ENCODE measurements around the gene WDR64.
"Not testable (repeated sequence)": the region's sequence is repeated elsewhere in the genome, so short reads cannot be mapped to it uniquely, and the experiment has no call there.

The WDR64 gene

DNA sequence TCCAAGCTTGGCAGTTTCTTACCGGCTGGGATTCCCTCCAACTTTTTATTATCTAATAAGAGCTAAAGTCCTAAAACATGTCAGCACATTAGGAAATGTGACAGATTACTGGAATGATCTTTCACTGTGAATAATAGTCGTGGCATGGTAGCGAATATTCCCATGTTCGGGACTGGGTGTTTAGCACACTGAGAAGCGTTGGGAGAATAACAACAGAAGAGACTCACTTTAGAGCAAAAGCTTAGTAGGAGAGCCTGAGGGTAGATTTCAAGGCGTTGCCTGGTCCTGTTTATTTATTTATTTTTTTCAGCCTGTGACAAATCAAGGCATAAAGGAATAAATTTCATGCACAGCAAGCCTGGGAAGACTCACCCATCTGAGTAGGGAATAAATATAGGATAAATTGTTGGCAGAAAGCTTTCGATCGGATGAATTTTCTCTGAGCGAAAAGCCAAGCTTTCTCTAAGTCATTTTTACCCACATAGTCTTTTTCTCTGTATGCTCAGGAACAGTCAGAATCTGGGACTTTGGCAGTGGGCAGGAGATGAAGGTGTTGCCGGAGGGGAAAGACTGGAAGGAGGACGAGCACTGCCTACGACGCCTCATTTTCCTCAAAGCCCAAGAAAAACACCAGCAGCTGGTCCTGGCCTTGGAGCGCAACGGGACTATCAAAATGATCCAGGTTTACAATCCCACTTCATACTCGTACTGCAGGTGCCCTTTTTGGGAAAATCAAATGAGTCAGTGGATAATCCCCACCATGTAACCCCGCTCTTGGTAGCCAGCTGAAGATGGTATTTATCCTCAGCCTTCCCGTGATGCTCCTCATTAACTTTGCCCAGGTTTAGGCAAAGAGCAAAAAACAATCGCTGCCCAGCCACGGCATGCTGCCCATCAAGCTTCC lies 97.2 kb downstream of the WDR64 start:
- DNase-seq, result no peak

DNA sequence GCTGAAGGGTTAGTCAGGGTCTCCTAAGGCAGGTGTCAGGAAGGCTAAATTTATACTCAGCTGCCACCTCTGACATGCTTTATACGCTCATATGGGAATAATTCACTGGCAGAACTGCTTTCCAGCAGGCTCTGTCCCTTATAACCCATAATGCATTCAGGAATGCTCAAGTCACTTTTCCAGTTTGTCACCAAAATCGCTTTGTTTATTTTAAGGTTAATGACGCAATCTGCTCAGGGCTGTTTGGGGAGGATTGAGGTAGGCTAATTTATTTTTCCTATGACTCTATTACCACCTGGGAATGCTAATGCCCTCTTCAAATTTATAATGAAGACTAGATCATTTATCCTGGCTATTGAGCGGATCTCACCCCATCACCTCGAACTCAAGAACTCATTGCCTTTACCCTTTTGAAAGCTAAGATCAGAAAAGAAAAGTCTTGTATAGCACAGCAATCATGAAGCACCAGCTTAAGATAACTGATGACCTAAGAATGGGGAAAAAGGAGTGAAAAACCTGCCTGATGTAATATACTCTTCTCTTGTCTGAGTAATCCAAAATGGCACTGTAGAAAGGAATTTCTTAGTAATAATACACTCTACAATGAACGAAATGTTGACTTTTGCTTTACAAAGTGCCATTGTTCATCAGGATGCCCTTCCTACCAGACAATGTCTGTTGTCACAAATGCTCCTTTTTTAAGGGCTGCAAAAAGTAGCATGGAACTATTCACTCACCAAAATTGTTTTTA lies 98.0 kb downstream of the WDR64 start:
- no peak for DNase-seq

DNA sequence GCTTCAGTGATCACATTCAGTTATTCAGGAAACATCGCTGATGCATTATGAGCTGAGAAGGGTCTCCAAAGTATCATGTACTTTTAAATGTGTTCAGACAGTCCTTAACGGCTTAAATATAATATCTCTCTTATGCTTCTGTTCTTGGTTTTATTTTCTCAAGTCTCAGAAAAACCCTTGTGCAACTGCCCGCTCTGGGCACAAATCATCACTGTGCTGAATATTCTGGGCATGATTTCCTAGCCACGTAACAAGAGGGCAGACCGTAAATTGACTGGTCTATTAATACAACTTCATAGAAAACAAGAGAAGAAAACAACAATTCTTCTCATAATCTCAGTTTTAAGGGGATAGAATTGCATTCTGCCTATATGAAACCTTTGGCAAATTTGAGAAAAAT lies 99.4 kb downstream of the WDR64 start:
- DNase-seq, result no peak

DNA sequence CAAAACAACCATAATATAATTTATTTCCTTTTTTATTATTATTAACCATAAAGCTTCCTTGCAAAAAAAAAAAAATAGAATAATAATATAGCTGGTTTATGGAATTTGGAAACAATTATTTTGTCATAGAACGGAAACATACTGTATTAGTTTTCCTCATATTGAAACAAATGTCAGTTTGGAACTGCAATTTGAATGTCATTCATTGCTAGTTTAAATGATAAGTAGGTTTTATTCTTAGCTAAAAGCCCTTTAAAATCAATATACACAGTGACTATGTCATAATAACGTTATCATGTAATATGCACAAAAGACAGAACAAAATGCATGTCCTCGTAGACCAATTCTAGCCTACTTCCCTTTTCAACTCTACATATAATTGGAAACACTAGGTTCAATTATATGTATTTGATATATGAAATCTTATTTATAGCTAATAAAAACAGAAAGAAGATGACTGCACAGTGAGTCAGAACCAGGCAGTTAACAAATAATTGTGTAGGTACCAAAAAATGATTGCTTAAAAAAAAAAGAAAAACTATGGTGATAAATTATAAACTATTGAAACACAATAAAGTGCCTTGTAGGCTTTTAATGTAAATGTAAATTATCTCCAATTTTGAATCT lies 110.7 kb downstream of the WDR64 start:
- DNase-seq, result no peak

DNA sequence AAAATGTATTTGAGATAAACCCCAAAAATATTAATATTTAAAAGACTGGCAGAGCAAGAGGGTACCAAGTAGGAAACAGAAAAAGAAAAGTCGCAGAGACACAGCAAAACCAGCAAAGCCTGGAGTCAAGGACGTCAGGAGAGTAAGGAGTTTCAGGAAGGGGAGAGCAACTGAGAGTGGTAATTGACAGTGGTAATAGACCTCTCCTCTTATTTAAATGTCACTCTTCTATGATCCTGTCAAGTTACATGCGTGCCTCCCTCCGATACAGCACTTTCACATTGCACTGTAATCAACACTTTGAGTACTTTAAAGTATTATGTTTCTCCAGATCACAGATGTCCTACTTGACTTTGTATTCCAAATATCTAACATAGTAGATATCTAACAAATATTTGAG lies 113.3 kb downstream of the WDR64 start:
- no peak for DNase-seq

DNA sequence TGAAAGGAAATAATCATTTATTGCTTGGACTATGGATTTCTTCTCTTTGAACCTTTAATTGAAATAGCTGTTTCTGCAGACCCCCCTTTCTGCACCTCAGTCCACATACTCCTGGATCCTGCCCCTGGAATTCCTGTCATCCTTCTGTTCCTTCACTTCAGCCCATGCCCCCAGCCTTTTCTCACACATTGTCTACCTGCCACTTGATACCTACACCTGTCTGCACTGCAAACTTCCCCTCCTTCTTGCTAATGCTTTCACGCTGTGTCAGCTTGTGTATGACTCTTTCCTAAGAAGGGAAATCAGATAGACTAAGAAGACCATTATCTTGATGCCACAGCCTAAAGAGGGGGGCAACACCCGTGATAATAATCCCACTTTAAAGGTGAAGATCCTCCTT lies 115.7 kb downstream of the WDR64 start:
- no peak for DNase-seq

DNA sequence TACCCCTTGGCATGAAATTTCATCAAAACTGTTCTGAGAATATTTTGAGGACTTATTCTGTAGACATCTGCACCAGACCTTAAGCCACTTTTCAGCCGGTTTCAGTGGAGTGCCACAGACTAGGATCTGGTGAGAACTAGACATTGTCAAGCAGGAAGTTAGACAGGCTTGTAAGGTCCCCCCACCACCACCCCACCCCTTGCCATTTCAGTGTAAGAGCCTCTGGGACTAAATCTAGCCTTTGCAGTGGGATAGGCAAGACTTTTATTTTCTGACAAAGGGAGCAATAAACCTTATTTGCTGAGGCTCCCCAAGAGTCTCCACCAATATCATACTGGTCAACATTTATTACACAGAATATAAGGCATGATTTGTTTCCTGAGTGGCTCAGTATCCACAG lies 118.0 kb downstream of the WDR64 start:
- DNase-seq, result no peak

DNA sequence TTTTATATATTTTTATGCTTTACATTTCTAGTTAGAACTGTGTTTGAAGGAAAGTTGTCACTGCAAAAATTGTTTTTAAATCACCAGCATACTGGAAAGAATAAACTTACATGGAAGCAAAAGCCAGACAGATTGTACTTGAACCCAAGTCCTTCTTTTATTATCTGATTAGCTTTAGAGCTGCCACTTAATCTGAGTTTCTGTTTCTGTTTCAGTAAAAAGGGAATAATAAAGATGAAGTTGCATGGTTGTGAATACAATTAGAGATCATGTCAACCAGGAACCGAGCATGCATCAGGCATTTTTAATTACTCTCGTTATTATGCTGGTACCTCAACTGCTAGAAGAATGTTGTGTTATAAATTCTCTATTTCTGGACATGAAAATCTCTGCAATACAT lies 119.0 kb downstream of the WDR64 start:
- no peak for DNase-seq

DNA sequence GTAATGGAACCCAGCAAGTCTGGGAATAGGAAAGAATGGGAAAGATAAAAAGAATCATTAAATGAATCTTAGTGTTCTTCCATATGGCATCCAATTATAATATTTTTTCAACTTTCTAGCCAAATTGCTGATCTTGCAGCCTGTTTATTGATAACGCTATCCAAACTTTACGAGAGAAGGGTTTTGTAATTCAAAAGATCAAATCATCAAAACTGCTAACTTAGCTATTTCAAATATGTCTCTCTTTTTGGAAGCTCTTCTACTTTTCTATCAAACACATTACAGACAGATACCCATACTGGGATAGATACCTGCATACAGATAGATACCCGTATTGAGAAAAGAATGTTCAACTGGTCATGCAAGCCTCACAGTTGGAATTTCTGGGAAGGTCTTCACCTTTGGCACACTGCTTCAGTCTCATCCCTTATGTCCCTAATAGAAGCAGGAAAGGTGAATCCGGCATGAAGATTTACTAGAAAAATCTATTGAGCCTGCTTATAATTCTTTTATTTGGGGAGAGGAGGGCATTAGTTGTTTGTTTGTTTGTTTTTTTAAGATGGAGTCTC lies 120.9 kb downstream of the WDR64 start:
- DNase-seq, result no peak

DNA sequence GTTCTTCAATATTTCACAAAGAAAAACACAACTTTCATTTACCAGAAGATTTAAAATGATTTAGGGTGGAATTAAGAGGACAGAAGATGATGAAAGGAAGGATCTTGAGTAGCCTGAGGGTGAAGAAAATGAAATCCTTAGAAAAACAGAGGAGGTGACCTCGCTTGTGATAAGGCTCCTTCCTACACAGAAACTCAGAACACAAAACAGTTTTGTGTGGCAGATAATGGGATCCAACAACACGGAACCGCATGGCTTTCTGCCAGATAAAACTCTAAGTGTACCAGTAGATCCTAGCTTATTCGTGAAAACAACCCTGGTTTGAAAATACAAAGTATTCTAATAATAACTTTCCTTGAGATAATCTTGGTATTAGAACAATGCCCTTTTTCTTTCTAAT lies 121.9 kb downstream of the WDR64 start:
- no peak for DNase-seq

DNA sequence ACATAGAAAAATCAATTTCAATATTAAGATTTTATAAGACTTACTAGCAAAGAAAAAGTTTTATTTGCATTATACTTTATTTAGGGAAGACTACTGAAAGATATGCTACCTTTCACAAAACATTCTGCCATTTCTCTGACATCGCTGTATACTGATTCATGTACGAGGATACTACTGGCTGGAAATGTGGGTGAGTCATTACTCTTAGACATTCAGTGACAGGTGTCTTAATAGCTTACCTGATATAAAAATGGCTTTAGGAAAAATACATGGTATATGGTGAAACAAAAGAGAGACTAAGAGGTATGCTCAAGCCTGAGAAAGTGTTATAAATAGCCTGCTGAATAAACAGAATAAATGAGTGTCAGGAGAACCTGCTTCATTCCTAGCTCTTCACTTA lies 122.9 kb downstream of the WDR64 start:
- DNase-seq, result no peak

DNA sequence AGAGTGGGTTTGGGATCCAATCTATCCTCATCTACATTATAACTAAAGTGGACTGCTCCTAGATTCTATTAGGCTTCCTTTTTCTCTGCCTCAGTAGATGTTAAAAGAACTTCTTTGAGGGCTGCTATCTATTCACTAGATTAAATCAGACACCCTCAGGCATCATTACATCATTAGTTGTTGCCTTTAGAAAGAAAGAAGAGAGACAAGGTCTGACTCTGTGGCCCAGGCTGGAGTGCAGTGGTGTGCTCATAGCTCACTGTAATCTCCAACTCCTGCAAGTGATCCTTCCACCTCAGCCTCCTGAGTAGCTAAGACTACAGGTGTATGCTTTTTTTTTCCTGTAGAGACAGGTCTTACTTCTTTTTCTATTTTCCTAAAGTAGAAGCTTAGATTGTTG lies 124.8 kb downstream of the WDR64 start:
- no peak for DNase-seq

DNA sequence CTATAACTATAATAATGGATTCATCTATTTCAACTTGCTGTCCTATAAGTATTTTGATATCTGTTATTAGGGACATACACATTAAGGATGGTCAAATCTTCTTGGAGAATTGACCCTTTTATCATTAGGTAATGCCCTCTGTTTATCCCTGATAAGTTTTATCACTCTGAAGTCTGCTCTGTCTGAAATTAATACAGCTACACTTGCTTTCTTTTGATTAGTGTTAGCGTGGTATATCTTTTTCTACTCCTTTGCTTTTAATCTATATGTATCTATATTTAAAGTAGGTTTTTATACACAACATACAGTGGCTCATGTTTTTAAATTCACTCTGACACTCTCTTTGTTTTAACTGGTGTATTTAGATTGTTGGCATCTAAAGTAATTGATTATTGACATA lies 126.0 kb downstream of the WDR64 start:
- DNase-seq, result no peak

DNA sequence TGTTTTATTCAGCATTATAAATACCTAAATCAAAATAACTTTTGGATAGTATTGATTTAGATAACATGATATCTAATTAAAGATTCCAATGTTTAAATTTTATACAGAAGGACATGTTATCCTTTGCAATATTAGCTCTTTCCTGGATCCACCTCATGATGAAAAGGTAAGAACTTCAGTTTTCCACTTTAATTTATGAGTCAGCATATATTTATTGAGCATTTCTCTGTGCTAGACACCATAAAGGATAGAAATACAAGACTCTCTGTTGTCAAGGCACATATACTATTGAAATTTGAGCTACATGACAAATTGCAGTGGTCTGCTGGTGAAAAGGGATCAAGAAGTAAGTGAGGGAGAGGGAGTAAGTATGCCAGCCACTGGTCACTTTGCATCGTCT lies 127.8 kb downstream of the WDR64 start:
- DNase-seq, result no peak

DNA sequence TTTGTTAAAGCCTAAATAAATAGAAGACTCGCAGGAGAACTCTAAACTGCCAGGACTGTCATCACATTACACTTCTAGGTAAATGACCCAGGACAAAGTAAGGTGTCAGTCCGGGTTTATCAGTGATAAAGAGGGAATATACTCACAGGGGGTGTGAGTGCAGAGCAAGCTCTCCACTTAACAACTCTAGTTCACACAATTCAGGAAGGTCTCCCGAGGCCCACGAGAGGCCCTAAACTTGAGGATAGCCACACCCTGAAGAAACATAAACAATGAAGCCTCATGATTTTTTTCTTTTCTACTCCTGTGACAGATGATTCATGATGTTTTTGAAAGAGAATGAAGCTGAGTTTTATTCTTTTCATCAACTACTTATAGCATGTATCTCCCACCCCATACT lies 130.3 kb downstream of the WDR64 start:
- no peak for DNase-seq

DNA sequence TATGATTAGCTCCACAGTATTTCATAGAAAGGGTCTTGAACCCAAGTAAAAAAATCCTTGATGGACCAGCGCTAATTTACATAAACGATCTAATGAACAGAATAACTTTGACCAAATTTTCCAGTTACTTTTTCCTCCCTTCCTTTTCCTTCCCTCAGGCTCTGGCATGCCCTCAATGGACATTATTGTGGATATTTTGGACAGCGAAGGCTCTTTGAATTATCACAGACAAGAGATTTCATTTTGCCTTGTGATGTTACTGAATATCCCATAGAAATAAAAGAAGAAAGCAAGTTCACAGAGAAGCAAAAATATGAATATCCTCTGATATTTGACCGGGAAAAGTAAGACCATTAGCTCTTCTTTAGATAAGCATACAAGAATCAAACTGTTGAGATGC lies 135.6 kb downstream of the WDR64 start:
- no peak for DNase-seq

DNA sequence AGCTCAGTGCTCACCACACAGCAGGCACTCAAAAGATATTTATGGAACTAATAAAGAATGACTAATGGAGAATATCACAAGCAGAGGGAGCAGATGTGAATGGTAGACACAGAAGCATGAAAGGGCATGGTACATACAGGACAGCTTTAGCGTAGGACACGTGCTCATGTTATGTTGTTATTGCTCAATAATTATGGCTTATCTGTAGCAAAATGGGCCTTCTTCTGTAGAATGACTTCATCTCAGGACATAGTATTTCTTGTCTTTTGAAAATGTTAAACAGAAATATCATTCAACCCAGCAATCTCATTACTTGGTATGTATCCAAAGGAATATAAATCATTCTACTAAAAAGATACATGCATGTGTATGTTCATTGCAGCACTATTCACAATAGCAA lies 137.0 kb downstream of the WDR64 start:
- DNase-seq, result no peak

DNA sequence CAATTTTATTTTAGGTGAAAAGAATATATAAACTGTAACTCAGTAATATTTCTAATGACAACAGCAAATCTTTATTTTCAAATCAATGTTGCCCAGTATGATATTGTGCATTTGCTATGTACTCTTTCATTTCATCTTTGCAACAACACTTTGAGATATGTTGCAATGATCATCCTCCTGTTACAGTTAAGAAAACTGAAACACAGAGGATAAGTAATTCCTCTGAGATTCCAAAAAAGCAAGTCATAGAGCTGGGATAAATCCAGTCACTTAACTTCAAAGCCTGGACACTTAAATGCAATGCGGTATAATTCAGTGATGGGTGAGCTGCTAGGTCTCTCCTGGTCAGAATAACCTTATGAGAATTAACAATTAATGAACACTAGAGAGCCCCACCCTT lies 147.3 kb downstream of the WDR64 start:
- DNase-seq, result no peak

DNA sequence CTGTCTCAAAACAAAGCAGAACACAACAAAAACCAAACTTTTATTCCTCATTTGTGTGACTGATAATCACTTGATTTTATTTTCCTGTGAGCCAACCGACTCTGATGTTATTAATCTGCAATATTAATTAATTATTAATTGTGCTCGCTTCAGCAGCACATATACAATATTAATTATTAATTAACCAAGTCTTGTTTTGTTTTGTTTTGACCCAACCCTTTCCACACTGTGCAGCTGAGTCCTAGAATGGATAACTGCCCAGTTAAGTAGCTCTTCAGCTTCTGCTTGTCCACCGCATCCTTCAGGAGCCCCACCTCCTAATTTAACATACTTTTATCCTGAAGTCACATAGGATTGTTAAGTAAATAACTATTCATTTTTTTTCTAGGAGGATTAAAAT lies 148.6 kb downstream of the WDR64 start:
- DNase-seq, result no peak

DNA sequence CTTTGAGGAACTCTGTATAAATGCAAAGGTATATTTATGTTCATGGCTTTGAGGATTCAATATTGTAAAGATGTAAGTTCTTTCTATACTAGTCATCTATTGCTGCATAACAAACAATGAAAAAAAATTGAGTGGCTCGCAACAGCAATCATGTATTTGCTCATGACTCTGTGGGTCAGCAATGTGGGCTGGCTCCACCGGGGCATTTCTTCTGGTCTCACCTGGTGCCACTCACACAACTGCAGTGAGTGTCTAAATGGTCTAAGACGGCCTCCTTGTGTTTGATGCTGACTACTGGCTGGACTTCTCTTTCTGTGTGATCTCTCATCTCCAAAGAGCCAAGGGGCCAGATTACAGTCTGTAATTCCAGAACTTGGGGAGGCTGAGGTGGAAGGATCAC lies 150.8 kb downstream of the WDR64 start:
- no peak for DNase-seq

DNA sequence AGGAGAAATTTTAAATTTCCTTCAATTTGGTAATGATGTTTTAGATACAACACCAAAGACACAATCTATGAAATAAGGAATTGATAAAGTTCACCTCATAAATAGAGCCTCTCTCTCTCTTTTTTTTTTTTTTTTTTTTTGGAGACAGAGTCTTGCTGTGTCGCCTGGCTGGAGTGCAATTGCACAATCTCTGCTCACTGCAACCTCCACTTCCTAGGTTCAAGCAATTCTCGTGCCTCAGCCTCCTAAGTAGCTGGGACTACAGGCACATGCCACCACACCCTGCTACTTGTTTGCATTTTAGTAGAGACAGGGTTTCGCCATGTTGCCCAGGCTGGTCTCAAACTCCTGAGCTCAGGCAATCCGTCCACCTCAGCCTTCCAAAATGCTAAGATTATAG lies 152.6 kb downstream of the WDR64 start:
- not testable (repeated sequence) for DNase-seq

DNA sequence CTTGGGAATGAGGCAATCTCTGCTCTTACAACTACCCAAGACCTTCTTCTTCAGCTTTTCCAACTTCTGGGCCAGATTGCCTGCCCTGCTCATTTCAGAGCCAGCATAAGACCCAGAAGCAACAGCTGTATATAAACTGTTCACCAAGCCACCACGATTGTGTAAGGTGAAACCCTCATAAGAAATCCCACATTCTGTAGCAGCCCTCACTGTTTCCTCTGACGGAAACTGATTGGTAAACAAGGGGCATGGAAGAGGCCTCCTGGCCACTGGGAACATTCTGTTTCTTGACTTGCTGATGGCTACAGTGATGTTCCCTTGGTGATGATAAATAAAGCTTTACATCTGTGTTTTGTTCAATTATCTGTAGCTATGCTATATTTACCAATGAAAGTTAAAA lies 156.2 kb downstream of the WDR64 start:
- no peak for DNase-seq

DNA sequence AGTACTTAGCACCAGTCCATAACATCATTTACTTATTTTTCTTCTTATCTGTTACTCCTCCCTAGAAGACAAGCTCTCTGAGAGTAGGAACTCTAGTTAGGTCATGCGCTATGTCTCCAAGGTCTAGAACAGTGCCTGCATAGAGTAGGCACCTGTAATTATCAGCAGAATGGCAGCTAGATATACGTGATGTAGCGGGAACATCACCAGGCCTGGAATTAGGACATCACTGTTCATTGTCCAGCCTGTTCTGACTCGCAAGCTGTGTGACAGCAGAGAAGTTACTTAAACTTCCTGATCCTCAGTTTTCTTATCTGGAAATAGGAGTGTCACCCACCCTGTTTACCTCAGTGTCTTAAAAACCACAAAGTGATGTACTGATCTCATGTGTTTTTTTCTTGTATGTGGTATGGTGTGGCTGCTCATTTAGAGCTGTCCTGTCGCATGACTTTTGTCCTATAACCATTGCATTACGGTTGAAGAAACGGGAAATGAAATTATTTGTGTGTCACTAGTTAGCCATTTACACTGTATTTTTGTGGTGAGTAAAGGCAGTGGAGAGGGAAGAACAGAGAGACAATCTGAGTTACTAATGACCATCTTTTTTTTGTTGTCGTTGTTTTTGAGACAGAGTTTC lies 158.8 kb downstream of the WDR64 start:
- DNase-seq, result no peak
